WI38 (cell line): ENCODE data around the gene TMEM239.

ENCODE experiments used
- H3K4me3 ChIP-seq: 2 replicates; pipeline ENCODE4 v1.5.1; 2011; ENCODE audit warnings: low read depth, mild to moderate bottlenecking, control low read depth, low read length
- TF ChIP-seq, protein P1 (sequence below): IDR thresholded peaks from 2 replicates; pipeline ENCODE4 v1.5.1; 2012; ENCODE audit warnings: low read depth, mild to moderate bottlenecking, control low read depth, low read length

Gene TMEM239

DNA sequence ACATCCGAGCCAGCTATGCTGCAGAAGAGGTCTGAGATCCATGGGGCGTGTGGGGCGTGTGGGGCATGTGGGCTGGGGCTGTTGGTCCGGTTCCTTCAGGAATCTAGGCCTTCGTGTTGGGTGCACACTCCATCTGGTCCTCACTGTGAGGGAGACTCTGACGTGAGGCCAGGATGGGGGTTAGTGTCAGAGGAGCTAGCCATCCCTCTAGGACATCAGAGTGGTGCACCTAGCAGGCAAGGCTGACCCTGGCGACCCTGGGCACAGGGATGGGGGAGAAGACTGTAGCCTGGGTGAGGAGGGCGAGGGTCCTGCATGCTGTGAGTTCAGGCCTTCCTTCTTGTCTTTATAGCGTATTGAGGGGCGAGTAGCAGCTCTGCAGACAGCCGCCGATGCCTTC is 48.5 kb downstream of the TMEM239 start:
- no peak overlapping the region for H3K4me3 ChIP-seq
- TF ChIP-seq, protein P1, sequence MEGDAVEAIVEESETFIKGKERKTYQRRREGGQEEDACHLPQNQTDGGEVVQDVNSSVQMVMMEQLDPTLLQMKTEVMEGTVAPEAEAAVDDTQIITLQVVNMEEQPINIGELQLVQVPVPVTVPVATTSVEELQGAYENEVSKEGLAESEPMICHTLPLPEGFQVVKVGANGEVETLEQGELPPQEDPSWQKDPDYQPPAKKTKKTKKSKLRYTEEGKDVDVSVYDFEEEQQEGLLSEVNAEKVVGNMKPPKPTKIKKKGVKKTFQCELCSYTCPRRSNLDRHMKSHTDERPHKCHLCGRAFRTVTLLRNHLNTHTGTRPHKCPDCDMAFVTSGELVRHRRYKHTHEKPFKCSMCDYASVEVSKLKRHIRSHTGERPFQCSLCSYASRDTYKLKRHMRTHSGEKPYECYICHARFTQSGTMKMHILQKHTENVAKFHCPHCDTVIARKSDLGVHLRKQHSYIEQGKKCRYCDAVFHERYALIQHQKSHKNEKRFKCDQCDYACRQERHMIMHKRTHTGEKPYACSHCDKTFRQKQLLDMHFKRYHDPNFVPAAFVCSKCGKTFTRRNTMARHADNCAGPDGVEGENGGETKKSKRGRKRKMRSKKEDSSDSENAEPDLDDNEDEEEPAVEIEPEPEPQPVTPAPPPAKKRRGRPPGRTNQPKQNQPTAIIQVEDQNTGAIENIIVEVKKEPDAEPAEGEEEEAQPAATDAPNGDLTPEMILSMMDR: no peak

DNA sequence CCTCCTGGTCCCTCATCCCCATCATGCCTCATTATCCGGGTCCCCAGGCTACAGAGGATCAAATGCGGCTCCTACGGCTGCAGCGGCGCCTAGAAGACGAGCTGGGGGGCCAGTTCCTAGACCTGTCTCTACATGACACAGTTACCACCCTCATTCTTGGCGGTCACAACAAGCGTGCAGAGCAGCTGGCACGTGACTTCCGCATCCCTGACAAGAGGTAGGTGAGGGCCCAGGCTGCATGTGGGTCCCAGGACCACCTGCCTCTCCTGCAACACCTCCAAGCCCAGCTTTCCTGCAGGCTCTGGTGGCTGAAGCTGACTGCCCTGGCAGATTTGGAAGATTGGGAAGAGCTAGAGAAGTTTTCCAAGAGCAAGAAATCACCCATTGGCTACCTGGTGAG is 48.9 kb downstream of the TMEM239 start:
- no peak overlapping the region for H3K4me3 ChIP-seq
- TF ChIP-seq, protein P1: no peak

DNA sequence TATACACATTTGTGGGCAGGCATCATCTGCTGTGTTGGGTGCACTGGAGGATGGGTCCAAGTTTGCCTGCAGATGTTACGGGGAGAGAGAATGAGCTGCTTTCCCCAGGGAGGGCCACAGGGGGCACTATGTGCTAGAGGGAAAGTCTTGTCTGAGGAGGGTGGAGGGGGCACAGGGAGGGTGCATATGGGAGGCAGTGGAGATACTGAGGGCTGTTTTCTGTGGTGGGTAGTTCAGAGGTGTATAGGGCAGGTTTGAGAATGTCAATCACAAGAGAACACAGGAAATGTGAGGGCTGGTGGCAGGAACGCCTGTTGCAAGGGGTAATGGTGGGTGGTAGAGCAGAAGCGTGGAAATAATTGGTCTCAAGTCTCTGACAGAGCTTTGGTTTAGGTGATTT is 49.5 kb downstream of the TMEM239 start:
- TF ChIP-seq, protein P1: no peak
- no peak overlapping the region for H3K4me3 ChIP-seq

DNA sequence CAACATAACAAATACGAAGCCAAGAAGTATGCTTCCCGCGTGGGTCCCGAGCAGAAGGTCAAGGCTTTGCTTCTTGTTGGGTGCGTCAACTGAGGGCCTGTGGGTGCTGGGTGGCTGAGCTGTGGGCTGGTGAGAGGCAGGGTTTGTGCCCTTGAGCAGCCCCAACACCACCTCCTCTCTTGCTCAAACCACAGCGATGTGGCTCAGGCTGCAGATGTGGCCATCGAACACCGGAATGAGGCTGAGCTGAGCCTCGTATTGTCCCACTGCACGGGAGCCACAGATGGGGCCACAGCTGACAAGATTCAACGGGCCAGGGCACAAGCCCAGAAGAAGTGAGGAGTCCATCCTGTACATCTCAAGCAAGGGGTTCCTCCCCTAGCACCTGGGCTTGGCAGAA is 50.1 kb downstream of the TMEM239 start:
- TF ChIP-seq, protein P1: no peak
- H3K4me3 ChIP-seq: no peak overlapping the region

DNA sequence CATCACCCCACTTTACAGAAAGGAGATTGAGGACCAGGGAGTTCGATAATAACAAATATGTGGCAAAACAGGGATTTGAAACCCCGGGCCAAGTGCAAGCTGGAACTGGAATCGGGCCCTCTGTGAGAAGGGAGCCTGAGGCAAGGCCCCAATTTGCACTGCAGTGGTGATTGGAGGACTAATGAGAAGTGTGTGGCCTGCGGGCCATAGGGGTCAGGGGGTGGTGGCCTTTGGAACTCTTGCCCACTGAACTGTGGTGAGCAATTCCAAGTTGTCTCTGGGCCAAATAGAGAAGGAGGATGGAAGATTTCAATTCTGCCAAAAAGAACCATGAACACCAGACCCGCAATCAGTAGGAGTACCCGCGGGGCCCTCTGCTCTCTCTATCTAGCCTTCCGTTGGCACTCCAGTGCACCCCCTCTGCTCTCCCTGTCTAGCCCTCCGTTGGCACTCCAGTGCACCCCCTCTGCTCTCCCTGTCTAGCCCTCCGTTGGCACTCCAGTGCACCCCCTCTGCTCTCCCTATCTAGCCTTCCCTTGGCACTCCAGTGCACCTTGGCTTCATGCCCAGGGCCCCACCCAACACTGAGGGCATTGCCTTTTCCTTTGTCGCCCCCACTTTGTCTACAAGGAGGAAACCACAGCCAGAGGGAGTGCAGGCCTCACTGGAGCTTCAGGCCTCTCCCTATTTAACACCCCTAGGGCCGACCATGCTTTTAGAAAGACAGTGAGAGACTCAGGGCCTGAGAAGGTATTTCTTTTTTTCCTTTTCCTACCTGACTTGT is 51.1 kb downstream of the TMEM239 start:
- H3K4me3 ChIP-seq: no peak overlapping the region

More for the DNA sequence above, 51.1 kb downstream of the TMEM239 start:
- TF ChIP-seq, protein P1: no peak
